Large intestine (tissue), 3 donors: ENCODE data around the gene ME1. TPM values are rescaled to one million over a fixed set of nuclear protein-coding genes. Genes with fewer than 3 reads are reported as not detected.
"Not testable (repeated sequence)": the region's sequence is repeated elsewhere in the genome, so short reads cannot be mapped to it uniquely, and the experiment has no call there.

Source experiments
- DNase-seq, 2 donors: peaks; one replicate each; pipeline versions ENCODE4 v3.0.0 to v3.0.0-alpha.2; 2013
- H3K27ac ChIP-seq: one replicate; pipeline ENCODE4 v1.5.1; 2013; ENCODE audit warnings: low read length
- H3K27me3 ChIP-seq: 2 replicates; pipeline ENCODE4 v1.6.1; 2013; ENCODE audit warnings: low read length; ENCODE audit not compliant: control insufficient read depth, insufficient read depth
- H3K36me3 ChIP-seq: 2 replicates; pipeline ENCODE4 v1.6.1; 2013; ENCODE audit warnings: low read length; ENCODE audit not compliant: control insufficient read depth, insufficient read depth
- H3K4me1 ChIP-seq: one replicate; pipeline ENCODE4 v1.6.1; 2013; ENCODE audit warnings: low read length; ENCODE audit not compliant: control insufficient read depth, insufficient read depth
- H3K4me3 ChIP-seq: one replicate; pipeline ENCODE4 v1.5.1; 2013; ENCODE audit warnings: low read length
- H3K9me3 ChIP-seq: one replicate; pipeline ENCODE4 v1.6.1; 2013; ENCODE audit warnings: mild to moderate bottlenecking, low read depth, low read length, moderate library complexity; ENCODE audit not compliant: control insufficient read depth
- WGBS: methylation state at CpG from one replicate; pipeline ENCODE4 v1.1.5; 2013; ENCODE audit warnings: low lambda C conversion rate; ENCODE audit not compliant: insufficient coverage; 5-methylcytosine and 5-hydroxymethylcytosine counted together
- polyA plus RNA-seq: library from polyadenylated mRNA; unstranded; fragments of 120-200 nt; gene quantifications from one replicate; pipeline ENCODE4 v1.2.1, GENCODE V29; 2013

The ME1 gene
- polyA plus RNA-seq, 1 donor, result 11.9 TPM

- 75% methylated on average over 4 of the region's 6 CpGs for WGBS
Observed at GRCh38 chr6:83270971-83271719, 159.7 kb downstream of the ME1 start.

GRCh38 chr6:83265384-83265783, 165.5 kb downstream of the ME1 start:
- no CpG with 5 or more reads among the region's 2 CpGs for WGBS
- H3K36me3 ChIP-seq, result no peaks in the 10 kb centered on the region
- DNase-seq, result no peak
- H3K4me3 ChIP-seq, result no peak overlapping the region
- H3K9me3 ChIP-seq, result no peaks in the 10 kb centered on the region
- H3K4me1 ChIP-seq, result no peaks in the 10 kb centered on the region
- H3K27ac ChIP-seq, result no peak overlapping the region
- no peaks in the 10 kb centered on the region for H3K27me3 ChIP-seq

More at GRCh38 chr6:83270971-83271719, 159.7 kb downstream of the ME1 start:
- Histone ChIP-seq H3K27ac (no peak overlapping the region), H3K4me1 (no peaks in the 10 kb centered on the region), H3K4me3 (no peak overlapping the region), H3K36me3 (no peaks in the 10 kb centered on the region), H3K9me3 (no peaks in the 10 kb centered on the region), H3K27me3 (no peaks in the 10 kb centered on the region)
- DNase-seq, result no peak

GRCh38 chr6:83260577-83260976, 170.3 kb downstream of the ME1 start:
- Histone ChIP-seq H3K4me1 (no peaks in the 10 kb centered on the region), H3K9me3 (no peaks in the 10 kb centered on the region), H3K27ac (no peak overlapping the region), H3K36me3 (no peaks in the 10 kb centered on the region), H3K27me3 (no peaks in the 10 kb centered on the region), H3K4me3 (no peak overlapping the region)
- no peak for DNase-seq

GRCh38 chr6:83258517-83258916, 172.3 kb downstream of the ME1 start:
- Histone ChIP-seq H3K4me1 (no peaks in the 10 kb centered on the region), H3K36me3 (no peaks in the 10 kb centered on the region), H3K9me3 (no peaks in the 10 kb centered on the region), H3K27me3 (no peaks in the 10 kb centered on the region), H3K27ac (no peak overlapping the region), H3K4me3 (no peak overlapping the region)
- no CpG with 5 or more reads among the region's 1 CpG for WGBS
- DNase-seq, result no peak

GRCh38 chr6:83257791-83258190, 173.1 kb downstream of the ME1 start:
- Histone ChIP-seq H3K9me3 (no peaks in the 10 kb centered on the region), H3K4me3 (no peak overlapping the region), H3K27me3 (no peaks in the 10 kb centered on the region), H3K27ac (no peak overlapping the region), H3K4me1 (no peaks in the 10 kb centered on the region), H3K36me3 (no peaks in the 10 kb centered on the region)
- no CpG with 5 or more reads among the region's 3 CpGs for WGBS
- DNase-seq, result no peak

- DNase-seq, H3K4me3 ChIP-seq, H3K27me3 ChIP-seq, H3K36me3 ChIP-seq, H3K9me3 ChIP-seq, H3K27ac ChIP-seq, H3K4me1 ChIP-seq: not testable (repeated sequence)
- 100% methylated on average over 1 of the region's 3 CpGs for WGBS
Observed at GRCh38 chr6:83256719-83257118, 174.1 kb downstream of the ME1 start.

- Histone ChIP-seq H3K4me1 (peaks cover 4% of the 10 kb centered on the region), H3K9me3 (no peaks in the 10 kb centered on the region), H3K36me3 (no peaks in the 10 kb centered on the region), H3K27me3 (no peaks in the 10 kb centered on the region), H3K27ac (no peak overlapping the region), H3K4me3 (no peak overlapping the region)
- WGBS, result no CpG with 5 or more reads among the region's 1 CpG
- no peak for DNase-seq
Observed at GRCh38 chr6:83252719-83253118, 178.1 kb downstream of the ME1 start.

GRCh38 chr6:83250235-83250634, 180.6 kb downstream of the ME1 start:
- no peaks in the 10 kb centered on the region for H3K36me3 ChIP-seq
- H3K4me1 ChIP-seq, result peaks cover 4% of the 10 kb centered on the region
- no peak overlapping the region for H3K27ac ChIP-seq
- H3K9me3 ChIP-seq, result no peaks in the 10 kb centered on the region
- H3K27me3 ChIP-seq, result no peaks in the 10 kb centered on the region
- peak; percentile 12 to 58 for DNase-seq
- H3K4me3 ChIP-seq, result no peak overlapping the region

- no peaks in the 10 kb centered on the region for H3K36me3 ChIP-seq
- WGBS, result 92% methylated on average over 2 of the region's 3 CpGs
- no peaks in the 10 kb centered on the region for H3K27me3 ChIP-seq
- no peak overlapping the region for H3K27ac ChIP-seq
- DNase-seq, result no peak
- no peak overlapping the region for H3K4me3 ChIP-seq
- peaks cover 4% of the 10 kb centered on the region for H3K4me1 ChIP-seq
- no peaks in the 10 kb centered on the region for H3K9me3 ChIP-seq
Observed at GRCh38 chr6:83247471-83247870, 183.4 kb downstream of the ME1 start.

GRCh38 chr6:83231146-83231545, 199.7 kb downstream of the ME1 start:
- DNase-seq, result no peak
- no peak overlapping the region for H3K27ac ChIP-seq
- WGBS, result no CpG with 5 or more reads among the region's 1 CpG
- H3K36me3 ChIP-seq, result no peaks in the 10 kb centered on the region
- no peak overlapping the region for H3K4me3 ChIP-seq
- no peaks in the 10 kb centered on the region for H3K27me3 ChIP-seq
- no peaks in the 10 kb centered on the region for H3K4me1 ChIP-seq
- no peaks in the 10 kb centered on the region for H3K9me3 ChIP-seq

- no peak overlapping the region for H3K27ac ChIP-seq
- no peaks in the 10 kb centered on the region for H3K4me1 ChIP-seq
- no peak overlapping the region for H3K4me3 ChIP-seq
- DNase-seq, result no peak
- 71% methylated on average over 1 of the region's 1 CpG for WGBS
- H3K36me3 ChIP-seq, result no peaks in the 10 kb centered on the region
- H3K9me3 ChIP-seq, result no peaks in the 10 kb centered on the region
- H3K27me3 ChIP-seq, result no peaks in the 10 kb centered on the region
Observed at GRCh38 chr6:83226517-83226916, 204.3 kb downstream of the ME1 start.
